Ishikawa (cell line): Measurements from ENCODE around the gene OVOL1.

Source experiments
- CEBPB ChIP-seq: IDR thresholded peaks from 2 replicates; pipeline ENCODE4 v1.6.1; 2012
- CREB1 ChIP-seq: IDR thresholded peaks from 2 replicates; pipeline ENCODE4 v1.6.1; 2012; ENCODE audit warnings: low read depth
- EGR1 ChIP-seq: IDR thresholded peaks from 2 replicates; pipeline ENCODE4 v1.6.1; 2012
- EP300 ChIP-seq: IDR thresholded peaks from 2 replicates; pipeline ENCODE4 v1.6.1; 2012; ENCODE audit warnings: borderline replicate concordance
- FOXM1 ChIP-seq: IDR thresholded peaks from 2 replicates; pipeline ENCODE4 v1.6.1; 2012; ENCODE audit warnings: low read depth, borderline replicate concordance
- MAX ChIP-seq: IDR thresholded peaks from 2 replicates; pipeline ENCODE4 v1.6.1; 2012
- NFIC ChIP-seq: IDR thresholded peaks from 2 replicates; pipeline ENCODE4 v1.6.1; 2012
- RAD21 ChIP-seq: IDR thresholded peaks from 2 replicates; pipeline ENCODE4 v1.6.1; 2012; ENCODE audit warnings: low read depth
- REST ChIP-seq: IDR thresholded peaks from 2 replicates; pipeline ENCODE4 v1.6.1; 2012; ENCODE audit warnings: low read depth, mild to moderate bottlenecking
- TAF1 ChIP-seq: IDR thresholded peaks from 2 replicates; pipeline ENCODE4 v1.6.1; 2012; ENCODE audit warnings: low read depth, mild to moderate bottlenecking
- TCF12 ChIP-seq: IDR thresholded peaks from 2 replicates; pipeline ENCODE4 v1.6.1; 2012; ENCODE audit warnings: low read depth
- TEAD4 ChIP-seq: IDR thresholded peaks from 2 replicates; pipeline ENCODE4 v1.6.1; 2012
- USF1 ChIP-seq: IDR thresholded peaks from 2 replicates; pipeline ENCODE4 v1.6.1; 2012
- YY1 ChIP-seq: IDR thresholded peaks from 2 replicates; pipeline ENCODE4 v1.6.1; 2012; ENCODE audit warnings: low read depth
- ZBTB7A ChIP-seq: IDR thresholded peaks from 2 replicates; pipeline ENCODE4 v1.6.1; 2012; ENCODE audit warnings: low read depth

The OVOL1 gene

GRCh38 chr11:65790104-65790901 lies 3.4 kb downstream of the OVOL1 start:
- TF ChIP-seq TEAD4: no peak
- TF ChIP-seq EGR1: no peak
- TF ChIP-seq RAD21: no peak
- no peak for TF ChIP-seq CREB1
- no peak for TF ChIP-seq REST
- TF ChIP-seq TCF12: no peak
- TF ChIP-seq YY1: no peak
- TF ChIP-seq TAF1: no peak
- no peak for TF ChIP-seq USF1
- no peak for TF ChIP-seq FOXM1
- no peak for TF ChIP-seq CEBPB
- no peak for TF ChIP-seq ZBTB7A
- no peak for TF ChIP-seq NFIC
- no peak for TF ChIP-seq MAX
- TF ChIP-seq EP300: no peak

DNA sequence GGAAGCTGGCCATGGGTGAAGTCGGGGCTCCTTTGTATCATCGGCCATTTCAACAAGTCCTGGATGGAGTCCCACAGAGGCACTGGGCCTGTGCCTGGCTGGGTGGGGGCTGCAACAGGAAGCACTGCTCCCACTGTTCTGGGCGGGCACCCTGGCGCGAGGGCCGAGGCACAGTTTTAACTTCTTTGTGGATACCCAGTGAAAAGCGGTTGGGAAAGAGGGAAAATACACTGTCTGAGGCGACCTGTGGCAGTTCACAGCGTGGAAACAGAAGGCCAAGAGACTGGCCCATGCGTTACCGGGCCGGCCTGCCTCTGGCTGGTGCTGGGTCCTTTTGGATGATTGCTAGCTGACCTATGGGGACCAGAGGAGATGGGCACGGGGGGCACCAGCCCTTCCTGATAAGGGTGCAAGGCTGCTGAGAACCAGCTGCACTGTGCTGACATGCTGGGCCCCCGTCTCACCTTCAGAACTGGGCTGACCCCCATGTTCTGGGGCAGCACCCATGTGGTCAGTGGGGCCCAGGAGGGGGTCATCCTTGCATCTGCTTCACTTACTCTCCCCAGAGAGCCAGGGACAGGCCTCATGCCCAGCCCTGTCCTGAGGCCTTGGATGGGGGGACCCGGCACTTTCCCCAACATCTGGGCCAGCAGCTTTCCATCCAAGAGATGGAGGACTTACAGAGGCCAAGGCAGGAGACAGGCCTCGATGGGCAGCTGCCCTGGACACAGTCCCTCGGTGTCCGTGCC lies 4.2 kb downstream of the OVOL1 start:
- TF ChIP-seq MAX (no peak), EGR1 (no peak), FOXM1 (no peak), REST (no peak), ZBTB7A (no peak), RAD21 (no peak), TCF12 (no peak), USF1 (no peak), EP300 (no peak), TEAD4 (no peak), YY1 (no peak), CREB1 (no peak), NFIC (no peak), TAF1 (no peak), CEBPB (no peak)

GRCh38 chr11:65791719-65792213 lies 4.9 kb downstream of the OVOL1 start:
- peak; percentile 23; the same call in 1 of the 2 replicates for TF ChIP-seq TCF12
- TF ChIP-seq CREB1: no peak

GRCh38 chr11:65792456-65792855 lies 5.6 kb downstream of the OVOL1 start:
- no peak for TF ChIP-seq FOXM1
- no peak for TF ChIP-seq MAX
- no peak for TF ChIP-seq TEAD4
- no peak for TF ChIP-seq CEBPB
- TF ChIP-seq REST: no peak
- no peak for TF ChIP-seq RAD21
- TF ChIP-seq YY1: no peak
- TF ChIP-seq NFIC: no peak
- TF ChIP-seq TAF1: no peak
- TF ChIP-seq ZBTB7A: no peak
- TF ChIP-seq USF1: no peak
- TF ChIP-seq CREB1: no peak
- no peak for TF ChIP-seq EGR1
- no peak for TF ChIP-seq TCF12
- TF ChIP-seq EP300: no peak
